GM20000 (cell line): Measurements from ENCODE around the gene ABCD2.
"Not testable (repeated sequence)": the region's sequence is repeated elsewhere in the genome, so short reads cannot be mapped to it uniquely, and the experiment has no call there.

Experiments used
- DNase-seq: peaks from one replicate; pipeline ENCODE4 v3.0.0; 2012; ENCODE audit warnings: low spot score
- CTCF ChIP-seq: IDR thresholded peaks from 2 replicates; pipeline ENCODE4 v1.5.1; 2012; ENCODE audit warnings: mild to moderate bottlenecking, control low read depth; ENCODE audit errors: extremely low read depth, missing control alignments

The ABCD2 gene

GRCh38 chr12:39538679-39539104 lies 80.9 kb downstream of the ABCD2 start:
- TF ChIP-seq CTCF: no peak
- no peak for DNase-seq

DNA sequence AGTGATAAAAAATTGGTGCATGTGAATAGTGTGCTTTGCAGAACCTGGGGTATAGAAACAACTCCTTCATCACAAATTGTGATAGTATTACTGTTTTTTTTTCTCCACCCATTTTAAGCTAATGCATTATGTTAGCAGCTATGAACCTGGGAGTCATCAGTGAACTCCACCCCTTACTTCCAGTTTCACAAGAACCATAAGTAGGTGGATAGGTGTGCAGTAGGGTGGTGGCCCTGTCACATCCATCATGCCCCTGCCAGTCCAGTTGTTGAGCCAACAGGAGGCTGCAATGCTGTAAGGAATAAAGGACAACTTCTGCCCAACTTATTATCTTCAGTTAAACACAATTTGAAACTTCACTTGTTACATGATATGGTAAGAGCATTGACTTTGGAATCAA lies 85.7 kb downstream of the ABCD2 start:
- no peak for TF ChIP-seq CTCF
- DNase-seq: no peak

DNA sequence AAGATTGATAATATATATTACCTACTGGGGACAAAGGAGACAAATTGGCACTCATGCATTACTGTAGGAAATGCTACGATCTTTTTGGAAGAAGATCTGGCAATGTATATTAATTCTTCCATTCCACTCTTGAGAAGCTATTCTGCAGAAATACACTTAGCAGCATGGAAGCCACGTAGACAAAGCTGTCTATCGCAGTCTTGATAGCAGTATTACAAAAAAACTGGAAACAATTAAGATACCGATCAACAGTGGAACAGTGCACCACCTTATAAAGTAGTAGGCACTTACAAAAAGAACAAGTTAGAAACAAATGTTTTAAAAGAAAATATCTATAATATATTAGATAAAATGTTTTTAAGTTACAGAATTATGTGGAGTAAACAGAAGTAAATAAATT lies 87.2 kb downstream of the ABCD2 start:
- DNase-seq: no peak
- TF ChIP-seq CTCF: no peak

- no peak for TF ChIP-seq CTCF
- DNase-seq: no peak
Observed at GRCh38 chr12:39526974-39527373, 92.6 kb downstream of the ABCD2 start.

- DNase-seq: not testable (repeated sequence)
Observed at GRCh38 chr12:39522167-39522566, 97.4 kb downstream of the ABCD2 start.

DNA sequence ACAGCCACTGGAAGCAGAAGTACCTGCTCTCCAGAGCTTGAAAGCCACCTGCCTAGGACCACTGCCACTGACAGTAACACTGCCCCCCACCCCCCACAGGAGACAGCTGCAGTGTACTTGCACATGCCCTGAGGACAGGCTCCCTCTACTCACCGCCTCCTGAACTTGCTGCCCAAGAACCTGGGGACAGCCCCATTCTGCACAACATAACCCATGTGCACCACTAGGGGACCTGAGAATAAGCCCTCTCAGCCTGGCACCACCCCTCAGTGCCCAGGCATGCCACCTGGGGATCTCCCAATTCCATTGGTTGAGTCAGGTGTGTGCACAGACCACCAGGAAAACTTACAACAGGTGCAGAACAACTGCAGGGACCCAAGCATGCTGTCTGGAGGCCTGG lies 109.6 kb downstream of the ABCD2 start:
- DNase-seq: no peak

GRCh38 chr12:39505554-39505953 lies 114.0 kb downstream of the ABCD2 start:
- no peak for DNase-seq
- TF ChIP-seq CTCF: no peak

More for the DNA sequence above, 109.6 kb downstream of the ABCD2 start:
- no peak for TF ChIP-seq CTCF

DNA sequence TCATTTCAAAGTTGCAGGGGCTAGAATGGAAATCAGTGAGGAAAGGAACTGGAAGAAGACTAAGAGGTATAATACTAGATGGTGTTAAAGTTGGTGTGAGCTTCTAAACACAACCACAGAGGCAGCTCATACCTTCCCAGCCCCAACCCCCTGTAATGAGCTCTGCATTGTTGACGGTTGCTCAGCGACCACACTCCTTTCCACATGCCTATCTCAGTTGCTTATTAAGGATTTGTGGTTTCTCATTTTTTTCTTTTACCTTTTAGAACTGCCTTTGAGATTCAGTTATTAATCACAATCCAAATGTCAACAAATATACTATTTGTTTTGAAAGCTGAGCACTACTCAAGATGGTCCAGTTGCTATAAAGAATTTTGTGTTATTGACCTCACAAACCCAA lies 114.6 kb downstream of the ABCD2 start:
- no peak for DNase-seq
- TF ChIP-seq CTCF: no peak
